NB4 (cell line): ENCODE results near the gene MEIS1.

Experiments
- DNase-seq: peaks from one replicate; pipeline ENCODE4 v3.0.0; 2010; ENCODE audit warnings: low read depth
- H3K4me3 ChIP-seq: one replicate; pipeline ENCODE4 v1.5.1; 2011; ENCODE audit warnings: mild to moderate bottlenecking, low read depth, low read length, moderate library complexity
- MYC ChIP-seq: IDR thresholded peaks from 2 replicates; pipeline ENCODE4 v1.6.1; 2011; ENCODE audit warnings: low read depth, low read length
- POLR2A ChIP-seq: IDR thresholded peaks from 2 replicates; pipeline ENCODE4 v1.6.1; 2011; ENCODE audit warnings: mild to moderate bottlenecking; ENCODE audit not compliant: insufficient read length; ENCODE audit errors: extremely low read depth
- TF ChIP-seq, protein P1 (sequence below): IDR thresholded peaks from one replicate; pipeline ENCODE4 v1.5.1; 2012; ENCODE audit warnings: low read depth, low read length
- TF ChIP-seq, protein P2 (sequence below): IDR thresholded peaks from 2 replicates; pipeline ENCODE4 v1.6.1; 2011; ENCODE audit warnings: low read depth, low read length

The MEIS1 gene

DNA sequence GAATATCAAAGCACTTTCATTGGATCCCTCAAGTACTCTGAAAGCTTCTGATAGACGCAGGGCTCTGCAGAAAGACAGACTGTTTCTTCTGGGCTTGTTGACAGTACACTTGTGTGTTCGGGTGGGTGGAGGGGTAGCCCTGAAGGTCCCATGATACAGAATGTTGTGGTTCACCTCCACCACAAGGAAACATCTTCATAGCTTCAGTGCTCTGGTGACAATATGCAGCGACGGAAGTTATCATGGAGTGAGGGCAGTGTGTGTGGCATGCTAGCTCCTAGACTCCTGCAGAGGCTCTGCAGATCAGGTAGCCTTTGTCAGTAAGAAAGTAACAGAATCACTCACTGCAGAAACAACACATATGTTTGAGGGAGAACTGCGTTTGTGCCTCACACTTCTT lies 90.7 kb downstream of the MEIS1 start:
- DNase-seq: no peak
- no peak overlapping the region for H3K4me3 ChIP-seq
- TF ChIP-seq, protein P1, sequence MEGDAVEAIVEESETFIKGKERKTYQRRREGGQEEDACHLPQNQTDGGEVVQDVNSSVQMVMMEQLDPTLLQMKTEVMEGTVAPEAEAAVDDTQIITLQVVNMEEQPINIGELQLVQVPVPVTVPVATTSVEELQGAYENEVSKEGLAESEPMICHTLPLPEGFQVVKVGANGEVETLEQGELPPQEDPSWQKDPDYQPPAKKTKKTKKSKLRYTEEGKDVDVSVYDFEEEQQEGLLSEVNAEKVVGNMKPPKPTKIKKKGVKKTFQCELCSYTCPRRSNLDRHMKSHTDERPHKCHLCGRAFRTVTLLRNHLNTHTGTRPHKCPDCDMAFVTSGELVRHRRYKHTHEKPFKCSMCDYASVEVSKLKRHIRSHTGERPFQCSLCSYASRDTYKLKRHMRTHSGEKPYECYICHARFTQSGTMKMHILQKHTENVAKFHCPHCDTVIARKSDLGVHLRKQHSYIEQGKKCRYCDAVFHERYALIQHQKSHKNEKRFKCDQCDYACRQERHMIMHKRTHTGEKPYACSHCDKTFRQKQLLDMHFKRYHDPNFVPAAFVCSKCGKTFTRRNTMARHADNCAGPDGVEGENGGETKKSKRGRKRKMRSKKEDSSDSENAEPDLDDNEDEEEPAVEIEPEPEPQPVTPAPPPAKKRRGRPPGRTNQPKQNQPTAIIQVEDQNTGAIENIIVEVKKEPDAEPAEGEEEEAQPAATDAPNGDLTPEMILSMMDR: no peak
- TF ChIP-seq POLR2A: no peak
- no peak for TF ChIP-seq MYC

- DNase-seq: no peak
- TF ChIP-seq, protein P2, sequence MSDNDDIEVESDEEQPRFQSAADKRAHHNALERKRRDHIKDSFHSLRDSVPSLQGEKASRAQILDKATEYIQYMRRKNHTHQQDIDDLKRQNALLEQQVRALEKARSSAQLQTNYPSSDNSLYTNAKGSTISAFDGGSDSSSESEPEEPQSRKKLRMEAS: no peak
- no peak for TF ChIP-seq POLR2A
- no peak for TF ChIP-seq MYC
- TF ChIP-seq, protein P1: no peak
- H3K4me3 ChIP-seq: no peak overlapping the region
Measured at GRCh38 chr2:66526180-66526579, 91.3 kb downstream of the MEIS1 start.

DNA sequence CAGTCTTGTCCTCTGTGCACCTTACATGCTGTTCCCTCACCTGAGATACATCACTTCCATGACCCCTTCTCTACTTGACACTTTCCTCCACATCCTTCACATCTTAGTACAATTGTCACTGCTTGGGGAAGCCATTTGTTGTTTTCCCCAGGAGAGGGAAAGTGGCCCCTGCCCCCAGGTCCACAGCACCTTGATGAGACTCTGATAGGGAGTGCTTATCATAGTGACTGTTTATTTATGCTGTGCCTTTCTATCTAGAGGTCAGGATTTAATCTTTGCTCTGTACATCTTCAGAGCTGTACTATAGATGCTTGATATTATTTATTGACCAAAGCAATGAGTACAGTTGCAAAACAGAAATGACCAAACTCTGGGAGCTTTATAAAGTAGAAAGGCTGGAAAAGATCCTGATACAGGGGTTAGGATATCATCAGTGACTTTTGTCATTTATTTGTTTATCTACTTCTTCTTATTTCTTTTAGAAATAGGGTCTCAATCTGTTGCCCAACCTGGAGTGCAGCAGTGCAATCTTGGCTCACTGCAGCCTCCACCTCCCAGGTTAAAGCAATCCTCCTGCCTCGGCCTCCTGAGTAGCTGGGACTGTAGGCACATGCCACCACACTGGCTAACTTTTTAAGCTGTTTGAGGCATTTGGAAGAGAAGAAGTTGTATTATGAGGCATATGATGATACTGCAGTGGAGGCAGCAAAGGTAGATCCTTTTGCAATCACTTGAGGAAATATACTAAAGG lies 94.2 kb downstream of the MEIS1 start:
- no peak for DNase-seq
- TF ChIP-seq, protein P1: no peak
- TF ChIP-seq, protein P2: no peak
- TF ChIP-seq POLR2A (no peak), MYC (no peak)
- H3K4me3 ChIP-seq: no peak overlapping the region

- TF ChIP-seq, protein P1: no peak
- TF ChIP-seq, protein P2: no peak
- DNase-seq: no peak
- H3K4me3 ChIP-seq: no peak overlapping the region
Measured at GRCh38 chr2:66530651-66531050, 95.7 kb downstream of the MEIS1 start.

GRCh38 chr2:66531155-66531554 lies 96.2 kb downstream of the MEIS1 start:
- TF ChIP-seq, protein P2: no peak
- TF ChIP-seq POLR2A (no peak), MYC (no peak)
- TF ChIP-seq, protein P1: no peak
- no peak overlapping the region for H3K4me3 ChIP-seq
- DNase-seq: no peak

GRCh38 chr2:66531567-66531966 lies 96.6 kb downstream of the MEIS1 start:
- DNase-seq: no peak
- no peak overlapping the region for H3K4me3 ChIP-seq
- TF ChIP-seq, protein P1: no peak
- TF ChIP-seq MYC (no peak), POLR2A (no peak)
- TF ChIP-seq, protein P2: no peak
